ENCODE results near the gene PDGFB.

PDGFB gene

GRCh38 chr22:39174498-39175352 lies 70.1 kb downstream of the PDGFB start:
- DNase-seq (ENCODE audit: low spot score), result no peak

GRCh38 chr22:39173787-39174497 lies 70.8 kb downstream of the PDGFB start:
- DNase-seq (ENCODE audit: low spot score), result no peak

Data from D341Med (cell line).